Coronary artery (tissue), 2 donors: ENCODE measurements around the gene RNF167.
A peak's percentile ranks its signal among the peaks of the same experiment; 100 is the strongest.

Experiments
- DNase-seq: peaks from one replicate; pipeline ENCODE4 v3.0.0-alpha.2; 2017; ENCODE audit warnings: low spot score
- H3K27ac ChIP-seq, 2 donors: fragments of 200-600 bp; sonication (generic); one replicate each; pipeline ENCODE4 v1.5.1; 2016 to 2019
- H3K4me3 ChIP-seq: fragments of 200-600 bp; sonication (generic); 2 replicates; pipeline ENCODE4 v1.5.1; 2016; ENCODE audit warnings: mild to moderate bottlenecking, moderate library complexity
- TF ChIP-seq, protein P1 (sequence below): fragments of 200-600 bp; sonication (generic); IDR thresholded peaks from one replicate; pipeline ENCODE4 v1.5.1; 2019; ENCODE audit warnings: antibody characterized with exemption

Gene RNF167

DNA sequence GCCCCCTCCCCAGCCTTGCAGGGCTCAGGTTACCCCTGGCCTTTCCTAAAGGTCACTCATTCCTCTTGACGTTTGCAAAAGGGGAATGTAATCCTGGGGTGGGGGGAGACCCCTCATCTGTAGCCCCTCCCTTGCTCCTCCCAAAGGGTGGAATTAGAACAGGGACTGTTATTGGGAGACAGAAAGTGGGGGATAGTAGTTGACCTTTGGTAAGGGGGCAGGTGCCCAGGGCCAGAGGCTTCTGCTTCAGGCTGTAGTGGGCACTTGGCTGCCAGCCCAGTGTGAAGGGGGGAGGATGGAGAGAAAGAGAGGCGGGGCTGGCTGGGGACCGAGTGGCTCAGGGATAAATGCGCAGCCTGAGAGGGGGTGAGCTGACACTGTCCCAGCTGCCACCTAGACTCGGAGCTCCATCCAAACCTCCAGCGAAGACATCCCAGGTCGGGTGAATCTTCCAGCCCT, 10.7 kb downstream of the RNF167 start, which contains the start of gene ENO3:
ENO3 (plus strand) TSS at position 374 of the 459 bp plus-strand sequence. CDS start 711 bp downstream, outside the sequence.
- no peak for DNase-seq
- Histone ChIP-seq H3K27ac (peak within 1 kb of the TSS; percentile 97 to 99), H3K4me3 (peak within 1 kb of the TSS; percentile 99)
- TF ChIP-seq, protein P1, sequence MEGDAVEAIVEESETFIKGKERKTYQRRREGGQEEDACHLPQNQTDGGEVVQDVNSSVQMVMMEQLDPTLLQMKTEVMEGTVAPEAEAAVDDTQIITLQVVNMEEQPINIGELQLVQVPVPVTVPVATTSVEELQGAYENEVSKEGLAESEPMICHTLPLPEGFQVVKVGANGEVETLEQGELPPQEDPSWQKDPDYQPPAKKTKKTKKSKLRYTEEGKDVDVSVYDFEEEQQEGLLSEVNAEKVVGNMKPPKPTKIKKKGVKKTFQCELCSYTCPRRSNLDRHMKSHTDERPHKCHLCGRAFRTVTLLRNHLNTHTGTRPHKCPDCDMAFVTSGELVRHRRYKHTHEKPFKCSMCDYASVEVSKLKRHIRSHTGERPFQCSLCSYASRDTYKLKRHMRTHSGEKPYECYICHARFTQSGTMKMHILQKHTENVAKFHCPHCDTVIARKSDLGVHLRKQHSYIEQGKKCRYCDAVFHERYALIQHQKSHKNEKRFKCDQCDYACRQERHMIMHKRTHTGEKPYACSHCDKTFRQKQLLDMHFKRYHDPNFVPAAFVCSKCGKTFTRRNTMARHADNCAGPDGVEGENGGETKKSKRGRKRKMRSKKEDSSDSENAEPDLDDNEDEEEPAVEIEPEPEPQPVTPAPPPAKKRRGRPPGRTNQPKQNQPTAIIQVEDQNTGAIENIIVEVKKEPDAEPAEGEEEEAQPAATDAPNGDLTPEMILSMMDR, result no peak

DNA sequence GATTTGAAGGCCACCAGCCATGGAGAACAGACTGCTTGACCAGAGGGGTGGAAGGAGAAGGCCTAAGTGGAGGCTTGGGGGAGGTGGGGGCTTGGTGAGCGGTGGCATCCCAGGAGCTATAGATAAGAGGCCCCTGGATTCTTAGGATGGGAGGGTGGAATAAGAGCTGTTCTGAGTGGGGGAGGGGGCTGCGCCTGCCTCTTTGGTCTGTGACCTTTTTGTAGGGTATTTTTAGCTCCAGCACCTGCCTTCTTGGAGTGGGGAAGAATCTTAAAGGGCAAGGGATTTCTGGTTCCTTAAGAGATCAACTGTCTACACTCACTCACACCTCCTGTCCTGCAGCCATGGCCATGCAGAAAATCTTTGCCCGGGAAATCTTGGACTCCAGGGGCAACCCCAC, 11.4 kb downstream of the RNF167 start:
- no peak for DNase-seq
- H3K4me3 ChIP-seq, result no peak overlapping the region
- TF ChIP-seq, protein P1, result no peak
- H3K27ac ChIP-seq, result no peak overlapping the region

DNA sequence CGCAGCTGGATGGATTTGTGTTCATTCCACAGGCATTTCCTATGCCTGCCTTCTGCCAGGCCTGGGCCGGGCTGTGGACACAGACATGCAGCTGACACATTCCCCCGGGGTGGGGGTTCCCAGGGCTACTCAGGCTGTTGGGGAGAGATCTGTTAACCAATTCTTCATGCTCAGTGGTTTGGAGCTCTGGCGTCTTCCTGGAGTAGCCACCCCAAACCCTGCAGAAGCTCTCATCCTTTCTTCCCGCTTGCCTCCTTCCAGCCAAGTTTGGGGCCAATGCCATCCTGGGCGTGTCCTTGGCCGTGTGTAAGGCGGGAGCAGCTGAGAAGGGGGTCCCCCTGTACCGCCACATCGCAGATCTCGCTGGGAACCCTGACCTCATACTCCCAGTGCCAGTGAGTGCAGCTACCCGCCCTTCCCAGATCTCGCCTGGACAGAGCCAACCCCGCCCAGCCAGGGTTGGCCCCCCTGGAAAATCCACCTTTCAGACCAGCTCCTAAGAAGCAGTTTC, 13.4 kb downstream of the RNF167 start:
- no peak overlapping the region for H3K4me3 ChIP-seq
- TF ChIP-seq, protein P1, result no peak
- DNase-seq, result no peak
- H3K27ac ChIP-seq, result peak overlapping the region; percentile 10 to 80

DNA sequence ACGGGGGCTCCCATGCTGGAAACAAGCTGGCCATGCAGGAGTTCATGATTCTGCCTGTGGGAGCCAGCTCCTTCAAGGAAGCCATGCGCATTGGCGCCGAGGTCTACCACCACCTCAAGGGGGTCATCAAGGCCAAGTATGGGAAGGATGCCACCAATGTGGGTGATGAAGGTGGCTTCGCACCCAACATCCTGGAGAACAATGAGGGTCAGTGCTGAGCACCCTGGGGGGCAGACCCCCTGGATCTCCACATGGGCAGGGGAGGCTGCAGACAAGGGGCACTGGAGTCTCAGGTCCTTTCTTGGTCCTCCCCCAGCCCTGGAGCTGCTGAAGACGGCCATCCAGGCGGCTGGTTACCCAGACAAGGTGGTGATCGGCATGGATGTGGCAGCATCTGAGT, 15.0 kb downstream of the RNF167 start:
- TF ChIP-seq, protein P1, result no peak
- no peak overlapping the region for H3K27ac ChIP-seq
- DNase-seq, result no peak
- H3K4me3 ChIP-seq, result no peak overlapping the region

DNA sequence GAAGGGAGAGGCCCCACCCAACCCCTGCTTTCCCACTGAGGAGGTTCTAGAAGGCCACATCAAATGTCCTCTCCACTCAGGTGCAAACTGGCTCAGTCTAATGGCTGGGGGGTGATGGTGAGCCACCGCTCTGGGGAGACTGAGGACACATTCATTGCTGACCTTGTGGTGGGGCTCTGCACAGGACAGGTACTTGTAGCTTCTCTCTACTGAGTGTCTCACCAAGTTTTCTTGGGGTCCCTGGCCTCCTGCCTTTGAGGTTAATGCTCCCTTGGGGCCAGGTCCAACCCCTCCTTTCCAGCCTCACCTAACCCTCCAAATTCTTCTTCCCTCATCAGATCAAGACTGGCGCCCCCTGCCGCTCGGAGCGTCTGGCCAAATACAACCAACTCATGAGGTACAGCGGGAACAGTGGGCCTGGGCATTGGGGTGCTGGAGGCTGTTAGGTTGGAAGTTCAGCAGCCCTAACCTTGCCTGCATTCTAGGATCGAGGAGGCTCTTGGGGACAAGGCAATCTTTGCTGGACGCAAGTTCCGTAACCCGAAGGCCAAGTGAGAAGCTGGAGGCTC, 16.5 kb downstream of the RNF167 start:
- no peak overlapping the region for H3K4me3 ChIP-seq
- TF ChIP-seq, protein P1, result no peak
- no peak for DNase-seq
- H3K27ac ChIP-seq, result no peak overlapping the region

DNA sequence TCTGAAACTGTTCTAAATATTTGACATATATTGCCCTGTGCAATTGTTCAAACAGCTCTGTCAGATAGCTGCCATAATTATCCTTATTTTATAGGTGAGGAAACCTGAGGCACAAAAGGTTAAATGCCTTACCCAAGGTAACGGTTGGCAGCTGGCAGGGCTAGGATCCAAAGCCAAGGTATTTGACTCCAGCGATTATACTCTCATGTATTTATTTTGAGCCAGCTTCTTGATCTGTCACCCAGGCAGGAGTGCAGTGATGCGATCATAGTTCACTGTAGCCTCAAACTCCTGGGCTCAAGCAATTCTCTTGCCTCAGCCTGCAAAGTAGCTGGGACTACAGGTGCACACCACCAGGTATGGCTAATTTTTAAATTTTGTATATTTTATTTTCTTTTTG, 18.0 kb downstream of the RNF167 start:
- TF ChIP-seq, protein P1, result no peak
- DNase-seq, result no peak
- Histone ChIP-seq H3K27ac (no peak overlapping the region), H3K4me3 (no peak overlapping the region)
